ENCODE results near the gene GSTA3. TPM values are rescaled to one million over a fixed set of nuclear protein-coding genes. Genes with fewer than 3 reads are reported as not detected.

The GSTA3 gene
- total and polyA plus RNA-seq, 2 of the 13 experiments (the other 11 are each of a cell fraction or from before 2014, with no cell fraction given) = not detected

- H4K20me1 ChIP-seq (ENCODE audit: insufficient read depth, low read length) = no peaks in the 10 kb centered on the region
- H3K4me2 ChIP-seq (ENCODE audit: low read depth, low read length) = no peak overlapping the region
- BruUV-seq (replicated peaks) = no TSS peak
- H2AFZ ChIP-seq (ENCODE audit: low read length) = no peak overlapping the region
- ATAC-seq (no peak), FAIRE-seq (no peak), DNase-seq (ENCODE audit: low spot score) (no peak)
- TF ChIP-seq ZNF256 (CRISPR knock-in tag; conservative IDR thresholded peaks at IDR 0.05) (no peak), JUNB (CRISPR knock-in tag; IDR thresholded peaks at IDR 0.05; ENCODE audit: borderline replicate concordance) (no peak), ZNF383 (CRISPR knock-in tag; IDR thresholded peaks at IDR 0.05; ENCODE audit: borderline replicate concordance) (no peak), PREB (CRISPR knock-in tag; IDR thresholded peaks at IDR 0.05) (no peak), IKZF1 (IDR thresholded peaks at IDR 0.05) (no peak), DMAP1 (CRISPR knock-in tag; IDR thresholded peaks at IDR 0.05) (no peak), PHF8 (CRISPR knock-in tag; IDR thresholded peaks at IDR 0.05) (no peak), JARID2 (CRISPR knock-in tag; IDR thresholded peaks at IDR 0.05; ENCODE audit: insufficient replicate concordance) (no peak), ZFP37 (CRISPR knock-in tag; IDR thresholded peaks at IDR 0.05; ENCODE audit: borderline replicate concordance) (no peak), U2AF1 (optimal IDR thresholded peaks at IDR 0.05; ENCODE audit: low read depth, low read length) (no peak), IRX3 (CRISPR knock-in tag; IDR thresholded peaks at IDR 0.05; ENCODE audit: borderline replicate concordance, low read depth) (no peak), REST (IDR thresholded peaks at IDR 0.05; ENCODE audit: borderline replicate concordance in 1 of 2, low read depth in 1 of 2, low read length in 2 of 2) (no peak), HOXA5 (CRISPR knock-in tag; IDR thresholded peaks at IDR 0.05) (no peak), ZNF891 (CRISPR knock-in tag; IDR thresholded peaks at IDR 0.05) (no peak), ZNF792 (CRISPR knock-in tag; IDR thresholded peaks at IDR 0.05) (no peak), ZUFSP (CRISPR knock-in tag; IDR thresholded peaks at IDR 0.05; ENCODE audit: borderline replicate concordance) (no peak), PPARG (CRISPR knock-in tag; conservative IDR thresholded peaks at IDR 0.05) (no peak), LCORL (IDR thresholded peaks at IDR 0.05) (no peak), LCORL (CRISPR knock-in tag; IDR thresholded peaks at IDR 0.05) (no peak), ZNF800 (CRISPR knock-in tag; IDR thresholded peaks at IDR 0.05) (no peak)
- POLR2A ChIA-PET = no interaction called here
- H3K79me2 ChIP-seq (ENCODE audit: insufficient read depth, low read length) = no peaks in the 10 kb centered on the region
- in situ Hi-C loops (cut with HindIII; ENCODE audit: extremely low pct_ligation_motif_present, low pct_unique_long_range_greater_than_20kb) = no loop called here
- no peaks in the 10 kb centered on the region for H3K9me3 ChIP-seq (ENCODE audit: low read length)
- no peaks in the 10 kb centered on the region for H3K36me3 ChIP-seq (replicated peaks in 1 of 2; ENCODE audit: control insufficient read depth in 1 of 2, insufficient read depth in 2 of 2, low read length in 2 of 2)
- H3K9ac ChIP-seq (ENCODE audit: insufficient read depth, low read depth, low read length) = no peak overlapping the region
- peaks cover 20% of the 10 kb centered on the region for H3K4me1 ChIP-seq (ENCODE audit: insufficient read depth, low read length)
- no peak overlapping the region for H3K4me3 ChIP-seq (replicated peaks in 1 of 3; ENCODE audit: insufficient read depth in 1 of 3, low read depth in 2 of 3, low read length in 3 of 3)
- H3K27ac ChIP-seq (ENCODE audit: extremely low read length, insufficient read depth, low read length) = no peak overlapping the region
- CTCF ChIA-PET (ENCODE audit: low intra/inter-chr PET ratio, low total read pairs) = no interaction called here
- no peaks in the 10 kb centered on the region for H3K27me3 ChIP-seq (ENCODE audit: control insufficient read depth in 1 of 2, insufficient read depth in 2 of 2, low read length in 2 of 2)
- WGBS (ENCODE audit: low lambda C conversion rate) = 35% methylated on average over 2 of the region's 2 CpGs
- intact Hi-C loops (cut with micrococcal nuclease; ENCODE audit: unreplicated experiment) = no loop called here
Measured at GRCh38 chr6:52931351-52931750, 21.9 kb upstream of the GSTA3 start.

Measured in HepG2 (cell line).